ENCODE results near the gene KDELR1. TPM values are rescaled to one million over a fixed set of nuclear protein-coding genes. Genes with fewer than 3 reads are reported as not detected.
A peak's percentile ranks its signal among the peaks of the same experiment; 100 is the strongest.

KDELR1 gene
- total RNA-seq, 3 donors from 2014 or later (not counting 1 experiment from before 2014, with no cell fraction given): 41.5 to 47.5 (median 46.0) TPM

DNA sequence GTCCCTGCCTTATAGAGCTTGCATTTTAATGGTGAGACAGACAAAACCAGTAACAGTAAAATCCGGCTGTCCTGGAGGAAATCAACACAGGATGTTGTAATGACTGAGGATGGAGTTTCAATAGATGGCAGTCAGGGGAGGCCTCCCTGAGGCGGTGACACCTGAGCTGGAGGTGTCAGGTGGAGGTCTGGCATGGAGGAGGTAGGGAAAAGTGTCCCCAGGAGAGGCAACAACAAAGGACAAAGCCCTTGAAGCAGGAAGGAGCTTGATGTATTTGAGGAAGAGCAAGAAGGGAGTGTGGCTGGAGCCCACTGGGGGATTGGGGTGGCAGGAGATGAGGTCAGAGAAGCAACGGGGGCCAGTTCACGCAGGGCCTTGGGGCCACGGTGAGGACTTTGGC, 9.9 kb upstream of the KDELR1 start:
- intact Hi-C loops (cut with micrococcal nuclease): no loop called here
- H3K36me3 ChIP-seq (ENCODE audit: control insufficient read depth, insufficient read depth, low read length): no peaks in the 10 kb centered on the region
- H3K27ac ChIP-seq (ENCODE audit: low read length): no peak overlapping the region
- Mint-ChIP-seq H3K4me1 (peaks cover 47 to 48% of the 10 kb centered on the region in 2 donors), H3K27ac (peak overlapping the region in 1 of 2 donors; percentile 8), H3K4me3 (peak overlapping the region; percentile 26), H3K27me3 (ENCODE audit: low read depth in 2 of 2) (peaks cover 13 to 22% of the 10 kb centered on the region in 2 donors), H3K36me3 (no peaks in the 10 kb centered on the region), H3K9me3 (peaks cover 0 to 3% of the 10 kb centered on the region in 2 donors)
- TF ChIP-seq, protein P1, sequence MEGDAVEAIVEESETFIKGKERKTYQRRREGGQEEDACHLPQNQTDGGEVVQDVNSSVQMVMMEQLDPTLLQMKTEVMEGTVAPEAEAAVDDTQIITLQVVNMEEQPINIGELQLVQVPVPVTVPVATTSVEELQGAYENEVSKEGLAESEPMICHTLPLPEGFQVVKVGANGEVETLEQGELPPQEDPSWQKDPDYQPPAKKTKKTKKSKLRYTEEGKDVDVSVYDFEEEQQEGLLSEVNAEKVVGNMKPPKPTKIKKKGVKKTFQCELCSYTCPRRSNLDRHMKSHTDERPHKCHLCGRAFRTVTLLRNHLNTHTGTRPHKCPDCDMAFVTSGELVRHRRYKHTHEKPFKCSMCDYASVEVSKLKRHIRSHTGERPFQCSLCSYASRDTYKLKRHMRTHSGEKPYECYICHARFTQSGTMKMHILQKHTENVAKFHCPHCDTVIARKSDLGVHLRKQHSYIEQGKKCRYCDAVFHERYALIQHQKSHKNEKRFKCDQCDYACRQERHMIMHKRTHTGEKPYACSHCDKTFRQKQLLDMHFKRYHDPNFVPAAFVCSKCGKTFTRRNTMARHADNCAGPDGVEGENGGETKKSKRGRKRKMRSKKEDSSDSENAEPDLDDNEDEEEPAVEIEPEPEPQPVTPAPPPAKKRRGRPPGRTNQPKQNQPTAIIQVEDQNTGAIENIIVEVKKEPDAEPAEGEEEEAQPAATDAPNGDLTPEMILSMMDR (IDR thresholded peaks at IDR 0.05): no peak
- no peaks in the 10 kb centered on the region for H3K9me3 ChIP-seq (ENCODE audit: control insufficient read depth, insufficient read depth, low read length)
- H3K27me3 ChIP-seq (ENCODE audit: control insufficient read depth, insufficient read depth, low read length): peaks cover 7% of the 10 kb centered on the region
- WGBS (ENCODE audit: insufficient coverage): 84% methylated on average over 5 of the region's 5 CpGs
- peaks cover 41% of the 10 kb centered on the region for H3K4me1 ChIP-seq (ENCODE audit: control insufficient read depth, insufficient read depth, low read length)
- no peak overlapping the region for H3K4me3 ChIP-seq (ENCODE audit: low read length)
- ATAC-seq (no peak), DNase-seq (no peak)

DNA sequence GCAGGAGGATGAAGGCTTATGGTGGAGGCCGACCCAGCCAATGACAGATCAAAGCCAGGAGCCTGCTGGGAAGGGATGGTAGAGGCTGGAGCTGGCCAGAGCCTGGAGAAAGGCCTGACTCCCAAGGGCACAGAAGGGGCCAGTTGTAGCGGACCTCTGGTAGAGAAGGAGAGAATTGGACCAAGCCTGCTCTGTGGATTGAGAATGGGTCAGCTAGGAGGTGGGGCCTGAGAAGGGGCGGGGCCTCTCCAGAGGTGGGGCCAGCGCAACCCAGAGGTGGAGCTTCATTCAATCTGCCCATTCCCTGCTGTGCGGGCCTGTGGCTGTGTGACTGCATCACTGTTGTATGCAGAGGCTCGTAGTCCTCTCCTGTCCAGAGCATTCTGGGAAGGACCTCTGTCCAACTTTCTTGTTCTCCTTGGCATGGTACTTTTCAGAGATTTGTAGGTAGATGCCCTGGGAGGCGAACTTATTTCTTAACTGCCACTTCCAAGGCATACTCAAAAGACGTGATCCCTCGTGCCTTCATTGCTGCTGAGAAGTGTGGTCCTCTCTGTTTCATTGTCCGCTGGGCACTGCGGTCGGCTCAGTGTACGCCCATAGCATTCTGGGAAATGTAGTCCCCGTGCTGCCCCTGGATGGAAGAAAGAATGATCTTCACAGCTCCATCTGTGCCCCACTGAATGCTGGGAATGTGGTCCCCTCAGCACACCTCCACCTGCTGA, 8.8 kb upstream of the KDELR1 start:
- peaks cover 18% of the 10 kb centered on the region for H3K27me3 ChIP-seq (ENCODE audit: control insufficient read depth, insufficient read depth, low read length)
- no peaks in the 10 kb centered on the region for H3K36me3 ChIP-seq (ENCODE audit: control insufficient read depth, insufficient read depth, low read length)
- Mint-ChIP-seq H3K4me3 (peak overlapping the region; percentile 6), H3K9me3 (peaks cover 0 to 3% of the 10 kb centered on the region in 2 donors), H3K27ac (peak overlapping the region in 1 of 2 donors; percentile 21), H3K27me3 (ENCODE audit: low read depth in 2 of 2) (peaks cover 12 to 21% of the 10 kb centered on the region in 2 donors), H3K36me3 (no peaks in the 10 kb centered on the region), H3K4me1 (peaks cover 48 to 56% of the 10 kb centered on the region in 2 donors)
- ATAC-seq (peak in 2 of 3 donors; percentile 18 to 27), DNase-seq (peak; percentile 35 to 65)
- H3K4me3 ChIP-seq (ENCODE audit: low read length): no peak overlapping the region
- 56% methylated on average over 14 of the region's 14 CpGs for WGBS (ENCODE audit: insufficient coverage)
- no peaks in the 10 kb centered on the region for H3K9me3 ChIP-seq (ENCODE audit: control insufficient read depth, insufficient read depth, low read length)
- H3K4me1 ChIP-seq (ENCODE audit: control insufficient read depth, insufficient read depth, low read length): peaks cover 48% of the 10 kb centered on the region
- H3K27ac ChIP-seq (ENCODE audit: low read length): no peak overlapping the region
- TF ChIP-seq, protein P1 (IDR thresholded peaks at IDR 0.05): no peak
- intact Hi-C loops (cut with micrococcal nuclease): no loop called here

DNA sequence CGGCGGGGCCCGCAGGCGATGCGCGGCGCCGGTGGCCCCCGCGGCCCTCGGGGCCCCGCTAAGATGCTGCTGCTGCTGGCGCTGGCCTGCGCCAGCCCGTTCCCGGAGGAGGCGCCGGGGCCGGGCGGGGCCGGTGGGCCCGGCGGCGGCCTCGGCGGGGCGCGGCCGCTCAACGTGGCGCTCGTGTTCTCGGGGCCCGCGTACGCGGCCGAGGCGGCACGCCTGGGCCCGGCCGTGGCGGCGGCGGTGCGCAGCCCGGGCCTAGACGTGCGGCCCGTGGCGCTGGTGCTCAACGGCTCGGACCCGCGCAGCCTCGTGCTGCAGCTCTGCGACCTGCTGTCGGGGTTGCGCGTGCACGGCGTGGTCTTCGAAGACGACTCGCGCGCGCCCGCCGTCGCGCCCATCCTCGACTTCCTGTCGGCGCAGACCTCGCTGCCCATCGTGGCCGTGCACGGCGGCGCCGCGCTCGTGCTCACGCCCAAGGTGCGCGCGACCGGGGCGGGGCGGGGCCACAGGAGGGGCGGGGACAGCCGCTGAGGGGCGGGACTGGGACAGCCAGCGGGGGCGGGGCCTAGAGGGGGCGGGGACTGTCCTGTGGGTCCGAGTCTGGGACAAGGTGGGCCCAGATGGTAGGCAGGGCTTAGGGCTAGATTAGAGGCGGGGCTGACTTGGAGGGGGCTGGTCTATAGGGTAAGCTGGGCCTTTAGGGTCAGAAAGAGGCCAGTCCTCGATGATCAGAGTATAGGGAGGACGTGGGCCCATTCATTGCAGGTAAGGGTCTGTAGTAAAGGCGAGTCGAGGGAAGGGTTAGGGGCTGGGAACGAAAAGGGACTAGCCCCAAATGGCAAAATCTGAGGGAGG, 7.3 kb upstream of the KDELR1 start:
- H3K27ac Mint-ChIP-seq: peak overlapping the region; percentile 79 to 82
- peaks cover 46 to 64% of the 10 kb centered on the region in 2 donors for H3K4me1 Mint-ChIP-seq
- WGBS (ENCODE audit: insufficient coverage): 6% methylated on average over 104 of the region's 104 CpGs
- peak overlapping the region; percentile 44 for H3K4me3 ChIP-seq (ENCODE audit: low read length)
- H3K4me3 Mint-ChIP-seq: peak overlapping the region; percentile 96
- peaks cover 0 to 3% of the 10 kb centered on the region in 2 donors for H3K9me3 Mint-ChIP-seq
- intact Hi-C loops (cut with micrococcal nuclease): no loop called here
- no peaks in the 10 kb centered on the region for H3K36me3 ChIP-seq (ENCODE audit: control insufficient read depth, insufficient read depth, low read length)
- no peak overlapping the region for H3K27ac ChIP-seq (ENCODE audit: low read length)
- DNase-seq: peak; percentile 87 to 93
- no peaks in the 10 kb centered on the region for H3K36me3 Mint-ChIP-seq
- peaks cover 60% of the 10 kb centered on the region for H3K4me1 ChIP-seq (ENCODE audit: control insufficient read depth, insufficient read depth, low read length)
- TF ChIP-seq, protein P1 (IDR thresholded peaks at IDR 0.05): no peak
- peaks cover 31% of the 10 kb centered on the region for H3K27me3 ChIP-seq (ENCODE audit: control insufficient read depth, insufficient read depth, low read length)
- ATAC-seq: peak; percentile 77 to 93 (median 79)
- H3K27me3 Mint-ChIP-seq (ENCODE audit: low read depth in 2 of 2): peaks cover 12 to 36% of the 10 kb centered on the region in 2 donors
- no peaks in the 10 kb centered on the region for H3K9me3 ChIP-seq (ENCODE audit: control insufficient read depth, insufficient read depth, low read length)

Measured in natural killer cell (primary cell).